Fibroblast of lung (primary cell): ENCODE results near the gene FRMD4A. TPM values are rescaled to one million over a fixed set of nuclear protein-coding genes. Genes with fewer than 3 reads are reported as not detected.

ENCODE experiments used
- DNase-seq, 2 donors: peaks; one replicate each; pipeline versions ENCODE4 v3.0.0 to v3.0.0-alpha.2; 2010; ENCODE audit warnings: low read depth in 2 of 2
- H2AFZ ChIP-seq: 2 replicates; pipeline ENCODE4 v1.5.1; 2012; ENCODE audit warnings: low read length, control low read depth, inconsistent platforms
- H3K27ac ChIP-seq: 2 replicates; pipeline ENCODE4 v1.5.1; 2011; ENCODE audit warnings: low read length, control low read depth; ENCODE audit not compliant: insufficient read depth
- H3K27me3 ChIP-seq: 2 replicates; pipeline ENCODE4 v1.5.1; 2011; ENCODE audit warnings: mild to moderate bottlenecking, low read length; ENCODE audit not compliant: control insufficient read depth, insufficient read depth
- H3K36me3 ChIP-seq: 2 replicates; pipeline ENCODE4 v1.5.1; 2011; ENCODE audit warnings: low read length; ENCODE audit not compliant: control insufficient read depth, insufficient read depth
- H3K4me1 ChIP-seq: 2 replicates; pipeline ENCODE4 v1.5.1; 2011; ENCODE audit warnings: low read length; ENCODE audit not compliant: control insufficient read depth, insufficient read depth; ENCODE audit errors: extremely low read depth
- H3K4me2 ChIP-seq: 2 replicates; pipeline ENCODE4 v1.5.1; 2011; ENCODE audit warnings: low read length, control low read depth; ENCODE audit not compliant: insufficient read depth; ENCODE audit errors: extremely low read depth
- H3K4me3 ChIP-seq, 4 experiments: fragments of 200-600 bp in 1 of 4; sonication (generic) in 1 of 4; replicated peaks in 1 of 4; 2 replicates each; pipeline ENCODE4 v1.5.1; 2011 to 2016; ENCODE audit warnings: low read length in 4 of 4, low read depth in 3 of 4, mild to moderate bottlenecking in 3 of 4, control low read depth in 2 of 4, inconsistent platforms in 1 of 4, mixed read lengths in 1 of 4; ENCODE audit not compliant: insufficient read depth in 1 of 4; ENCODE audit errors: control extremely low read depth in 1 of 4
- H3K79me2 ChIP-seq: 2 replicates; pipeline ENCODE4 v1.5.1; 2012; ENCODE audit warnings: mild to moderate bottlenecking, low read length, inconsistent platforms; ENCODE audit not compliant: control insufficient read depth, insufficient read depth
- H3K9ac ChIP-seq: 2 replicates; pipeline ENCODE4 v1.5.1; 2011; ENCODE audit warnings: mild to moderate bottlenecking, low read length, control low read depth; ENCODE audit not compliant: insufficient read depth
- H3K9me3 ChIP-seq: 2 replicates; pipeline ENCODE4 v1.5.1; 2012; ENCODE audit warnings: low read depth, low read length; ENCODE audit not compliant: control insufficient read depth, insufficient read depth
- H4K20me1 ChIP-seq: 2 replicates; pipeline ENCODE4 v1.5.1; 2011; ENCODE audit warnings: low read length; ENCODE audit not compliant: control insufficient read depth, insufficient read depth; ENCODE audit errors: extremely low read depth
- CTCF ChIP-seq, 2 donors: IDR thresholded peaks in 1 of 2; conservative IDR thresholded peaks in 1 of 2; 1 replicate in 1 of 2; 2 replicates in 1 of 2; pipeline ENCODE4 v1.5.1; 2011 to 2012; ENCODE audit warnings: low read length in 2 of 2, control low read depth in 1 of 2, inconsistent platforms in 1 of 2, low read depth in 1 of 2, mild to moderate bottlenecking in 1 of 2
- EZH2 ChIP-seq: IDR thresholded peaks from 2 replicates; pipeline ENCODE4 v1.5.1; 2012; ENCODE audit warnings: low read length, control low read depth, mild to moderate bottlenecking; ENCODE audit errors: missing control alignments
- polyA plus RNA-seq, 2 donors: library from polyadenylated mRNA; depleted of rRNA in 1 of 2; stranded (reverse) in 1 of 2; unstranded in 1 of 2; fragments of >200 nt; gene quantifications; 2 replicates each; pipeline ENCODE4 v1.2.1, GENCODE V29; 2011 to 2012; ENCODE audit warnings: missing spikeins in 1 of 2
- total RNA-seq: library from RNA; depleted of rRNA; stranded (reverse); fragments of >200 nt; gene quantifications from 2 replicates; pipeline ENCODE4 v1.2.1, GENCODE V29; 2014

FRMD4A gene
- total and polyA plus RNA-seq, 2 donors (not counting 1 experiment from before 2014, with no cell fraction given), result 26.9 to 63.6 TPM

- H4K20me1 ChIP-seq, result no peaks in the 10 kb centered on the region
- no peak overlapping the region for H3K9ac ChIP-seq
- H3K4me1 ChIP-seq, result no peaks in the 10 kb centered on the region
- no peaks in the 10 kb centered on the region for H3K9me3 ChIP-seq
- no peaks in the 10 kb centered on the region for H3K36me3 ChIP-seq
- H3K27me3 ChIP-seq, result peaks cover 9% of the 10 kb centered on the region
- no peaks in the 10 kb centered on the region for H3K79me2 ChIP-seq
- no peak overlapping the region for H3K4me3 ChIP-seq
- no peak overlapping the region for H3K4me2 ChIP-seq
- DNase-seq, result peak in 1 of 2 donors; percentile 60
- TF ChIP-seq EZH2 (no peak), CTCF (conservative IDR thresholded peaks at IDR 0.05 in 1 of 2, IDR thresholded peaks at IDR 0.05 in 1 of 2; ENCODE audit: low read depth in 1 of 2, low read length in 2 of 2) (no peak)
- H2AFZ ChIP-seq, result no peak overlapping the region
- no peak overlapping the region for H3K27ac ChIP-seq
These were observed 138.9 kb downstream of the FRMD4A start for GRCh38 chr10:14191871-14192270.

GRCh38 chr10:14191407-14191806 lies 139.3 kb downstream of the FRMD4A start:
- Histone ChIP-seq H3K79me2 (no peaks in the 10 kb centered on the region), H3K9me3 (no peaks in the 10 kb centered on the region), H3K4me2 (no peak overlapping the region), H3K27me3 (peaks cover 12% of the 10 kb centered on the region), H3K36me3 (no peaks in the 10 kb centered on the region), H3K9ac (no peak overlapping the region), H3K27ac (no peak overlapping the region), H3K4me3 (no peak overlapping the region), H2AFZ (no peak overlapping the region), H4K20me1 (no peaks in the 10 kb centered on the region), H3K4me1 (no peaks in the 10 kb centered on the region)
- TF ChIP-seq EZH2 (no peak), CTCF (conservative IDR thresholded peaks at IDR 0.05 in 1 of 2, IDR thresholded peaks at IDR 0.05 in 1 of 2; ENCODE audit: low read depth in 1 of 2, low read length in 2 of 2) (no peak)
- DNase-seq, result no peak

GRCh38 chr10:14190702-14191101 lies 140.0 kb downstream of the FRMD4A start:
- H3K36me3 ChIP-seq, result no peaks in the 10 kb centered on the region
- no peak overlapping the region for H3K4me3 ChIP-seq
- no peaks in the 10 kb centered on the region for H4K20me1 ChIP-seq
- H3K79me2 ChIP-seq, result no peaks in the 10 kb centered on the region
- no peak overlapping the region for H2AFZ ChIP-seq
- TF ChIP-seq EZH2, result no peak
- TF ChIP-seq CTCF (conservative IDR thresholded peaks at IDR 0.05 in 1 of 2, IDR thresholded peaks at IDR 0.05 in 1 of 2; ENCODE audit: low read depth in 1 of 2, low read length in 2 of 2), result no peak
- H3K9me3 ChIP-seq, result no peaks in the 10 kb centered on the region
- H3K27ac ChIP-seq, result no peak overlapping the region
- DNase-seq, result no peak
- H3K4me2 ChIP-seq, result no peak overlapping the region
- no peak overlapping the region for H3K9ac ChIP-seq
- peaks cover 12% of the 10 kb centered on the region for H3K27me3 ChIP-seq
- H3K4me1 ChIP-seq, result no peaks in the 10 kb centered on the region
